Ovary (tissue), 9 donors: ENCODE measurements around the gene CLEC10A. TPM values are rescaled to one million over a fixed set of nuclear protein-coding genes. Genes with fewer than 3 reads are reported as not detected.
"Not testable (repeated sequence)": the region's sequence is repeated elsewhere in the genome, so short reads cannot be mapped to it uniquely, and the experiment has no call there.

Source experiments
- DNase-seq, 5 donors: peaks; one replicate each; pipeline ENCODE4 v3.0.0-alpha.2; 2019 to 2020
- H3K27ac ChIP-seq, 2 donors: fragments of 200-600 bp; one replicate each; pipeline versions ENCODE4 v1.5.1 to v1.8.0; 2019 to 2022
- H3K27me3 ChIP-seq: fragments of 200-600 bp; one replicate; pipeline ENCODE4 v1.8.0; 2022
- H3K36me3 ChIP-seq: fragments of 200-600 bp; sonication (generic); one replicate; pipeline ENCODE4 v1.5.1; 2019
- H3K4me1 ChIP-seq: one replicate; pipeline ENCODE4 v1.8.1; 2013; ENCODE audit warnings: mild to moderate bottlenecking, moderate library complexity; ENCODE audit not compliant: insufficient read depth
- H3K4me3 ChIP-seq: fragments of 200-600 bp; sonication (generic); one replicate; pipeline ENCODE4 v1.5.1; 2017
- H3K9me3 ChIP-seq, 2 donors: fragments of 200-600 bp in 1 of 2; sonication (generic) in 1 of 2; one replicate each; pipeline versions ENCODE4 v1.5.1 to v1.8.1; 2013 to 2019; ENCODE audit warnings: mild to moderate bottlenecking in 1 of 2, moderate library complexity in 1 of 2
- CTCF ChIP-seq, 3 donors: fragments of 450-650 bp in 2 of 3; fragments of 200-600 bp in 1 of 3; IDR thresholded peaks; one replicate each; pipeline versions ENCODE4 v1.5.1 to v1.8.0; 2016 to 2022; ENCODE audit warnings: antibody characterized with exemption in 3 of 3, mild to moderate bottlenecking in 1 of 3
- EP300 ChIP-seq: sonication (generic); formaldehyde crosslinking; IDR thresholded peaks from one replicate; pipeline ENCODE4 v1.6.1; 2017; ENCODE audit warnings: antibody characterized with exemption
- POLR2A ChIP-seq: fragments of 450-650 bp; IDR thresholded peaks from one replicate; pipeline ENCODE4 v1.6.1; 2017; ENCODE audit warnings: antibody characterized with exemption, mild to moderate bottlenecking, moderate library complexity
- WGBS, 3 donors: extraction: QIAGEN DNeasy Blood & Tissue Kit in 1 of 3; methylation state at CpG; one replicate each; pipeline versions ENCODE4 v1.1.5 to v1.1.7; 2013 to 2017; 5-methylcytosine and 5-hydroxymethylcytosine counted together
- intact Hi-C, 4 donors: fragments of 100-400 bp; cut with DNase I; formaldehyde crosslinking; loops; one replicate each; pipeline versions ENCODE4 v1.11.0 to v1.15.1; 2022 to 2023
- polyA plus RNA-seq, 2 donors: library from polyadenylated mRNA; stranded (reverse); fragments of 200-250 nt in 1 of 2; fragments of 350-450 nt in 1 of 2; fragmentation: Illumina TruSeq in 1 of 2; extraction: RNeasy Lipid Tissue Mini Kit (QIAGEN cat#74804) in 1 of 2; gene quantifications; one replicate each; pipeline ENCODE4 v1.2.3, GENCODE V29; 2013 to 2014
- total RNA-seq, 7 donors: library from RNA; depleted of rRNA in 2 of 7; stranded (reverse); fragments of >200 nt in 2 of 7; fragmentation: NEBNext Ultra II Directional in 3 of 7; extraction: Animal tissue kit (Norgen Biotek cat#: 25700) in 3 of 7; gene quantifications; one replicate each; pipeline versions ENCODE4 v1.1.0 to v1.2.4, GENCODE V29; 2016 to 2023
- donor health status: DM: no; HTN: no; CAD: no; lungs with moderate emphysema.
- donor health status: DM: no; HTN: no; CAD: no.
- donor health status: Bipolar disorder and iron deficiency.
- donor health status: DM: yes; HTN: yes; CAD: no.
- donor health status: DM: no; HTN: no; CAD: no.
- donor health status: DM: yes; HTN: yes; CAD: no.

The CLEC10A gene
- total and polyA plus RNA-seq, 9 donors = 0.98 to 9.4 (median 2.3) TPM

- WGBS, 3 donors = 38 to 53% (median 48%) methylated on average over 6 of the region's 6 CpGs
- no peak for DNase-seq
- H3K9me3 ChIP-seq = no peaks in the 10 kb centered on the region
These were observed 19.7 kb downstream of the CLEC10A start for GRCh38 chr17:7060165-7060891.

GRCh38 chr17:7058831-7059447 is 21.1 kb downstream of the CLEC10A start:
- intact Hi-C loops = no loop called here
- no peaks in the 10 kb centered on the region for H3K36me3 ChIP-seq
- no peak overlapping the region for H3K27ac ChIP-seq
- no peaks in the 10 kb centered on the region for H3K27me3 ChIP-seq
- no peak overlapping the region for H3K4me3 ChIP-seq
- TF ChIP-seq CTCF (IDR thresholded peaks at IDR 0.05) (no peak), POLR2A (no peak), EP300 (no peak)
- no peaks in the 10 kb centered on the region for H3K4me1 ChIP-seq
- no peak for DNase-seq
- H3K9me3 ChIP-seq = no peaks in the 10 kb centered on the region
- WGBS, 3 donors = 58 to 65% (median 61%) methylated on average over 7 of the region's 7 CpGs

More at GRCh38 chr17:7060165-7060891, 19.7 kb downstream of the CLEC10A start:
- intact Hi-C loops = no loop called here
- Histone ChIP-seq H3K27me3 (no peaks in the 10 kb centered on the region), H3K27ac (no peak overlapping the region), H3K4me3 (no peak overlapping the region), H3K4me1 (no peaks in the 10 kb centered on the region), H3K36me3 (no peaks in the 10 kb centered on the region)
- no peak for TF ChIP-seq POLR2A
- no peak for TF ChIP-seq CTCF (IDR thresholded peaks at IDR 0.05)
- TF ChIP-seq EP300 = no peak

GRCh38 chr17:7056386-7056785 is 23.7 kb downstream of the CLEC10A start:
- Histone ChIP-seq H3K27ac (no peak overlapping the region), H3K36me3 (no peaks in the 10 kb centered on the region), H3K9me3 (no peaks in the 10 kb centered on the region), H3K4me1 (no peaks in the 10 kb centered on the region), H3K4me3 (no peak overlapping the region), H3K27me3 (no peaks in the 10 kb centered on the region)
- TF ChIP-seq EP300 (no peak), CTCF (IDR thresholded peaks at IDR 0.05) (no peak), POLR2A (no peak)
- WGBS, 3 donors = 66 to 72% (median 70%) methylated on average over 4 of the region's 4 CpGs
- intact Hi-C loops = no loop called here
- DNase-seq = no peak

GRCh38 chr17:7050583-7050982 is 29.5 kb downstream of the CLEC10A start:
- WGBS, 3 donors = 70 to 83% (median 73%) methylated on average over 9 of the region's 9 CpGs
- not testable (repeated sequence) for H3K9me3 ChIP-seq
- intact Hi-C loops = loop anchor here in 1 of 4 donors (5.0 kb wide), 2 partner anchors 87 to 247 kb away; no protein-coding TSS in a partner anchor

GRCh38 chr17:7048968-7049367 is 31.1 kb downstream of the CLEC10A start:
- no peaks in the 10 kb centered on the region for H3K27me3 ChIP-seq
- H3K4me3 ChIP-seq = no peak overlapping the region
- H3K27ac ChIP-seq = no peak overlapping the region
- no peak for DNase-seq
- H3K9me3 ChIP-seq = no peaks in the 10 kb centered on the region
- no peak for TF ChIP-seq POLR2A
- no peak for TF ChIP-seq CTCF (IDR thresholded peaks at IDR 0.05)
- no peak for TF ChIP-seq EP300
- no peaks in the 10 kb centered on the region for H3K36me3 ChIP-seq
- H3K4me1 ChIP-seq = peaks cover 5% of the 10 kb centered on the region
- intact Hi-C loops = loop anchor here in 3 of 4 donors (2.0 to 10.0 kb wide), 3 partner anchors 82 to 126 kb away; partner anchors contain the start of gene ASGR1 (in 1 of the 3)
- 43 to 64% (median 46%) methylated on average over 6 of the region's 6 CpGs for WGBS, 3 donors

More at GRCh38 chr17:7050583-7050982, 29.5 kb downstream of the CLEC10A start:
- not testable (repeated sequence) for H3K4me1 ChIP-seq, H3K27me3 ChIP-seq, H3K27ac ChIP-seq, DNase-seq, H3K4me3 ChIP-seq, H3K36me3 ChIP-seq
